NB4 (cell line): ENCODE measurements around the gene SLC35G3.

Experiments
- MYC ChIP-seq: IDR thresholded peaks from 2 replicates; pipeline ENCODE4 v1.6.1; 2011; ENCODE audit warnings: low read depth, low read length
- POLR2A ChIP-seq: IDR thresholded peaks from 2 replicates; pipeline ENCODE4 v1.6.1; 2011; ENCODE audit warnings: mild to moderate bottlenecking; ENCODE audit not compliant: insufficient read length; ENCODE audit errors: extremely low read depth
- TF ChIP-seq, protein P1 (sequence below): IDR thresholded peaks from one replicate; pipeline ENCODE4 v1.5.1; 2012; ENCODE audit warnings: low read depth, low read length

- no peak for TF ChIP-seq POLR2A
- TF ChIP-seq MYC: no peak
- TF ChIP-seq, protein P1, sequence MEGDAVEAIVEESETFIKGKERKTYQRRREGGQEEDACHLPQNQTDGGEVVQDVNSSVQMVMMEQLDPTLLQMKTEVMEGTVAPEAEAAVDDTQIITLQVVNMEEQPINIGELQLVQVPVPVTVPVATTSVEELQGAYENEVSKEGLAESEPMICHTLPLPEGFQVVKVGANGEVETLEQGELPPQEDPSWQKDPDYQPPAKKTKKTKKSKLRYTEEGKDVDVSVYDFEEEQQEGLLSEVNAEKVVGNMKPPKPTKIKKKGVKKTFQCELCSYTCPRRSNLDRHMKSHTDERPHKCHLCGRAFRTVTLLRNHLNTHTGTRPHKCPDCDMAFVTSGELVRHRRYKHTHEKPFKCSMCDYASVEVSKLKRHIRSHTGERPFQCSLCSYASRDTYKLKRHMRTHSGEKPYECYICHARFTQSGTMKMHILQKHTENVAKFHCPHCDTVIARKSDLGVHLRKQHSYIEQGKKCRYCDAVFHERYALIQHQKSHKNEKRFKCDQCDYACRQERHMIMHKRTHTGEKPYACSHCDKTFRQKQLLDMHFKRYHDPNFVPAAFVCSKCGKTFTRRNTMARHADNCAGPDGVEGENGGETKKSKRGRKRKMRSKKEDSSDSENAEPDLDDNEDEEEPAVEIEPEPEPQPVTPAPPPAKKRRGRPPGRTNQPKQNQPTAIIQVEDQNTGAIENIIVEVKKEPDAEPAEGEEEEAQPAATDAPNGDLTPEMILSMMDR: no peak
Observed at GRCh38 chr17:35192708-35193107, 1.5 kb downstream of the SLC35G3 start.
